Measurements from ENCODE around the gene SNUPN. TPM values are rescaled to one million over a fixed set of nuclear protein-coding genes. Genes with fewer than 3 reads are reported as not detected.

SNUPN gene
- total RNA-seq, 1 experiment from 2014 or later = 27.9 TPM

DNA sequence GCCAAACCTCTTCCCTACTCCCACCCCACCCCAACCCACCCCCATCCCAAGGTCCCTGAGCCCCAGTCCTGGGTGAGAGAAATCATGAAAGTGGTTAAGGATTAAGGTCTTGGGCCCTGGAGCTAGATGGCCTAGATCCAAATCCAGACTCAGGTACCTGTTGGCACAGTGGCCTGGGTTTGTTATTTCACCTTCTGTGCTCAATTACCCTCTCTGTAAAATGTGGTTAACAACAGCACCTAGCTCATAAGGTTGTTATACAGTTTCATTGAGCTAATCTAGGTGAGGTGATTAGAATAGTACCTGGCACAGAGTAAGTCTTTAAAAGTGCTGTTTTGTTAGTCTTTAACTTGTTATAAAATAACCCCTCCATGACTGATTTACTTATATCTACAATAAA, 6.4 kb upstream of the SNUPN start (continued):
- no peak for TF ChIP-seq E2F1 (CRISPR knock-in tag; IDR thresholded peaks at IDR 0.05)
- TF ChIP-seq ATF3 (CRISPR knock-in tag; conservative IDR thresholded peaks at IDR 0.05) = no peak

GRCh38 chr15:75622505-75622904, 3.0 kb downstream of the SNUPN start:
- Mint-ChIP-seq H3K36me3 (peaks cover 9% of the 10 kb centered on the region), H3K27ac (0 out of 2 replicates have a peak overlapping the region, but pooled peaks have one; percentile 71), H3K9me3 (no peaks in the 10 kb centered on the region), H3K4me1 (peaks cover 10% of the 10 kb centered on the region), H3K27me3 (ENCODE audit: low read depth) (no peaks in the 10 kb centered on the region), H3K4me3 (no peak overlapping the region)
- CTCF ChIA-PET = no interaction called here
- TF ChIP-seq, protein P1, sequence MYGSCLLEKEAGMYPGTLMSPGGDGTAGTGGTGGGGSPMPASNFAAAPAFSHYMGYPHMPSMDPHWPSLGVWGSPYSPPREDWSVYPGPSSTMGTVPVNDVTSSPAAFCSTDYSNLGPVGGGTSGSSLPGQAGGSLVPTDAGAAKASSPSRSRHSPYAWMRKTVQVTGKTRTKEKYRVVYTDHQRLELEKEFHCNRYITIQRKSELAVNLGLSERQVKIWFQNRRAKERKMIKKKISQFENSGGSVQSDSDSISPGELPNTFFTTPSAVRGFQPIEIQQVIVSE (CRISPR knock-in tag; IDR thresholded peaks at IDR 0.05; ENCODE audit: borderline replicate concordance) = no peak
- TF ChIP-seq, protein P2, sequence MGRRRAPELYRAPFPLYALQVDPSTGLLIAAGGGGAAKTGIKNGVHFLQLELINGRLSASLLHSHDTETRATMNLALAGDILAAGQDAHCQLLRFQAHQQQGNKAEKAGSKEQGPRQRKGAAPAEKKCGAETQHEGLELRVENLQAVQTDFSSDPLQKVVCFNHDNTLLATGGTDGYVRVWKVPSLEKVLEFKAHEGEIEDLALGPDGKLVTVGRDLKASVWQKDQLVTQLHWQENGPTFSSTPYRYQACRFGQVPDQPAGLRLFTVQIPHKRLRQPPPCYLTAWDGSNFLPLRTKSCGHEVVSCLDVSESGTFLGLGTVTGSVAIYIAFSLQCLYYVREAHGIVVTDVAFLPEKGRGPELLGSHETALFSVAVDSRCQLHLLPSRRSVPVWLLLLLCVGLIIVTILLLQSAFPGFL (CRISPR knock-in tag; IDR thresholded peaks at IDR 0.05; ENCODE audit: borderline replicate concordance) = no peak
- TF ChIP-seq MYBL2 (CRISPR knock-in tag; IDR thresholded peaks at IDR 0.05) (no peak), FOXJ3 (CRISPR knock-in tag; IDR thresholded peaks at IDR 0.05; ENCODE audit: borderline replicate concordance) (no peak)
- POLR2A ChIA-PET = no interaction called here
- no peak for DNase-seq (ENCODE audit: low spot score)
- no peak for ATAC-seq

GRCh38 chr15:75620841-75621391, 4.6 kb downstream of the SNUPN start:
- Mint-ChIP-seq H3K4me1 (peaks cover under 1% of the 10 kb centered on the region), H3K9me3 (no peaks in the 10 kb centered on the region), H3K4me3 (no peak overlapping the region), H3K27ac (peak overlapping the region; percentile 44), H3K36me3 (peaks cover 25% of the 10 kb centered on the region), H3K27me3 (ENCODE audit: low read depth) (no peaks in the 10 kb centered on the region)
- POLR2A ChIA-PET = interaction anchor here (0.6 kb wide), 1 partner anchor 40 kb away, joined by 4 read pairs; no protein-coding TSS in a partner anchor
- TF ChIP-seq TEAD1 (CRISPR knock-in tag; IDR thresholded peaks at IDR 0.05) = no peak
- no peak for TF ChIP-seq ZNF396 (CRISPR knock-in tag; IDR thresholded peaks at IDR 0.05; ENCODE audit: borderline replicate concordance)
- TF ChIP-seq RORB (CRISPR knock-in tag; IDR thresholded peaks at IDR 0.05) = no peak
- no peak for TF ChIP-seq EMX1 (CRISPR knock-in tag; IDR thresholded peaks at IDR 0.05)
- TF ChIP-seq MAX (CRISPR knock-in tag; IDR thresholded peaks at IDR 0.05) = no peak
- TF ChIP-seq SMAD3 (CRISPR knock-in tag; IDR thresholded peaks at IDR 0.05; ENCODE audit: borderline replicate concordance) = no peak
- no peak for TF ChIP-seq CREM (CRISPR knock-in tag; IDR thresholded peaks at IDR 0.05)
- no peak for TF ChIP-seq ZMAT4 (CRISPR knock-in tag; IDR thresholded peaks at IDR 0.05)
- no peak for TF ChIP-seq E2F5 (CRISPR knock-in tag; IDR thresholded peaks at IDR 0.05)
- no peak for TF ChIP-seq ZNF671 (CRISPR knock-in tag; IDR thresholded peaks at IDR 0.05)
- no peak for TF ChIP-seq ATF6 (CRISPR knock-in tag; IDR thresholded peaks at IDR 0.05)
- DNase-seq (ENCODE audit: low spot score) (no peak), ATAC-seq (no peak)
- CTCF ChIA-PET = interaction anchor here (0.6 to 1.6 kb wide), 3 partner anchors 65 to 122 kb away, joined by 3 to 4 read pairs (median 4); no protein-coding TSS in a partner anchor

Data from WTC11 (cell line).